B cell (primary cell): ENCODE measurements around the gene SMPD3.

Experiments
- EZH2 ChIP-seq: IDR thresholded peaks from 2 replicates; pipeline ENCODE4 v1.6.1; 2012; ENCODE audit warnings: borderline replicate concordance, low read depth, mild to moderate bottlenecking, moderate library complexity, low read length; ENCODE audit not compliant: insufficient read depth, poor library complexity, severe bottlenecking
- TF ChIP-seq, protein P1 (sequence below): fragments of 200-600 bp; IDR thresholded peaks from one replicate; pipeline ENCODE4 v1.8.0; 2022; ENCODE audit warnings: antibody characterized with exemption, mild to moderate bottlenecking

DNA sequence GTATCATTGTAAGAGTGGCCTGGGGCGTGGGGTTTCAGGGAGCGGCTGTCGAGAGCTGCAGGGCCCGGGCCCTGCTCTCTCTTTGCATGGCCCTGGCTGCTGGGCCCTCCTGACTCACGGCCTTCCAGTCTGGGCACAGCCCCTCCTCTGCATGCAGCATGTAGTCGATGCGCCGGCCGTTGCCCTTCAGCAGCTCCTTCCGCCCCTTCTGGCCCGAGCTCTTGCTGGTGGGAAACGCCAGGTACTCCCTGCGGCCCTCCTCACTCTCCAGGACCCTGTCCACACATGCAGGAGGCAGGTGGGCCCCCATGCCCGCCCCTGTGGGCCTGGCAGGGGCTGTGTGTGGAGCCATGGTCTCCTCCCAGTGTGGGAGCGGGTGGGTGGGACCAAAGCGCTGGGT is 86.8 kb downstream of the SMPD3 start:
- TF ChIP-seq EZH2 = no peak
- TF ChIP-seq, protein P1, sequence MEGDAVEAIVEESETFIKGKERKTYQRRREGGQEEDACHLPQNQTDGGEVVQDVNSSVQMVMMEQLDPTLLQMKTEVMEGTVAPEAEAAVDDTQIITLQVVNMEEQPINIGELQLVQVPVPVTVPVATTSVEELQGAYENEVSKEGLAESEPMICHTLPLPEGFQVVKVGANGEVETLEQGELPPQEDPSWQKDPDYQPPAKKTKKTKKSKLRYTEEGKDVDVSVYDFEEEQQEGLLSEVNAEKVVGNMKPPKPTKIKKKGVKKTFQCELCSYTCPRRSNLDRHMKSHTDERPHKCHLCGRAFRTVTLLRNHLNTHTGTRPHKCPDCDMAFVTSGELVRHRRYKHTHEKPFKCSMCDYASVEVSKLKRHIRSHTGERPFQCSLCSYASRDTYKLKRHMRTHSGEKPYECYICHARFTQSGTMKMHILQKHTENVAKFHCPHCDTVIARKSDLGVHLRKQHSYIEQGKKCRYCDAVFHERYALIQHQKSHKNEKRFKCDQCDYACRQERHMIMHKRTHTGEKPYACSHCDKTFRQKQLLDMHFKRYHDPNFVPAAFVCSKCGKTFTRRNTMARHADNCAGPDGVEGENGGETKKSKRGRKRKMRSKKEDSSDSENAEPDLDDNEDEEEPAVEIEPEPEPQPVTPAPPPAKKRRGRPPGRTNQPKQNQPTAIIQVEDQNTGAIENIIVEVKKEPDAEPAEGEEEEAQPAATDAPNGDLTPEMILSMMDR = no peak
